A549 (cell line): ENCODE data around the gene TXNDC17. TPM values are rescaled to one million over a fixed set of nuclear protein-coding genes. Genes with fewer than 3 reads are reported as not detected.

ENCODE experiments used
- ATAC-seq, 2 experiments: fragments of 200-7000 bp in 1 of 2; fragments of >200 bp in 1 of 2; cut with Nextera tagmentation in 1 of 2; cut with Tn5 transposase in 1 of 2; 3 replicates each; pipeline versions ENCODE4 v1.8.0 to v1.9.1; 2018 to 2020; ENCODE audit warnings: mild to moderate bottlenecking in 1 of 2, moderate library complexity in 1 of 2
- CTCF ChIA-PET: fragments of 300-600 bp; sonication (Branson Sonifier 250); formaldehyde crosslinking; extraction: SDS; loops from one replicate; lab custom pipeline; 2021; ENCODE audit warnings: antibody characterized with exemption, inconsistent platforms; lab: Yijun Ruan, JAX
- POLR2A ChIA-PET: fragments of 350-600 bp; formaldehyde crosslinking; extraction: SDS; loops from one replicate; lab custom pipeline; 2021; ENCODE audit warnings: antibody characterized with exemption, inconsistent platforms; lab: Yijun Ruan, JAX
- DNase-seq, 2 experiments: peaks; one replicate each; pipeline versions ENCODE4 v3.0.0 to v3.0.0-alpha.2; 2011 to 2016; ENCODE audit warnings: low read depth in 1 of 2, low spot score in 1 of 2
- FAIRE-seq: peaks from 2 replicates; lab custom pipeline; 2011; peaks lifted over from hg19 to GRCh38; lab: Jason Lieb, UNC
- H3K27ac ChIP-seq, 2 experiments: fragments of >200 bp; sonication (Bioruptor Twin); formaldehyde crosslinking; 3 replicates each; pipeline ENCODE4 v1.5.1; 2016 to 2017
- H3K4me1 ChIP-seq: fragments of >200 bp; sonication (Bioruptor Twin); formaldehyde crosslinking; 3 replicates; pipeline ENCODE4 v1.6.1; 2016
- H3K4me2 ChIP-seq: fragments of >200 bp; sonication (Bioruptor Twin); formaldehyde crosslinking; 3 replicates; pipeline ENCODE4 v1.6.1; 2016
- H3K4me3 ChIP-seq: fragments of >200 bp; sonication (Bioruptor Twin); formaldehyde crosslinking; 3 replicates; pipeline ENCODE4 v1.5.1; 2016
- H3K9me3 ChIP-seq: fragments of >200 bp; sonication (Bioruptor Twin); formaldehyde crosslinking; 3 replicates; pipeline ENCODE4 v1.6.1; 2016
- BHLHE40 ChIP-seq: IDR thresholded peaks from 2 replicates; pipeline ENCODE4 v1.6.1; 2012; ENCODE audit warnings: low read depth, low read length, inconsistent platforms
- CBX2 ChIP-seq: fragments of 200-600 bp; sonication (generic); IDR thresholded peaks from 2 replicates; pipeline ENCODE4 v1.6.1; 2016; ENCODE audit warnings: low read depth, mild to moderate bottlenecking, borderline replicate concordance
- CHD4 ChIP-seq: fragments of 200-600 bp; sonication (generic); IDR thresholded peaks from 2 replicates; pipeline ENCODE4 v1.6.1; 2016; ENCODE audit warnings: antibody characterized with exemption, mild to moderate bottlenecking, borderline replicate concordance
- CTCF ChIP-seq: fragments of >200 bp; sonication (Bioruptor Twin); formaldehyde crosslinking; IDR thresholded peaks from 3 replicates; pipeline ENCODE4 v1.5.1; 2016
- EHMT2 ChIP-seq: fragments of 200-600 bp; sonication (generic); IDR thresholded peaks from 2 replicates; pipeline ENCODE4 v1.6.1; 2016; ENCODE audit warnings: antibody characterized with exemption, low read depth, mild to moderate bottlenecking, moderate library complexity
- ELK1 ChIP-seq: fragments of 150-350 bp; IDR thresholded peaks from 2 replicates; pipeline ENCODE4 v1.6.1; 2014; ENCODE audit warnings: low read depth, mild to moderate bottlenecking, low read length
- ESRRA ChIP-seq: fragments of 150-350 bp; IDR thresholded peaks from 2 replicates; pipeline ENCODE4 v1.6.1; 2014; ENCODE audit warnings: mild to moderate bottlenecking, low read length, borderline replicate concordance
- GATA3 ChIP-seq: IDR thresholded peaks from 2 replicates; pipeline ENCODE4 v1.6.1; 2012; ENCODE audit warnings: borderline replicate concordance
- HDAC2 ChIP-seq: fragments of 200-600 bp; sonication (generic); IDR thresholded peaks from 2 replicates; pipeline ENCODE4 v1.6.1; 2016
- HEYL ChIP-seq: fragments of 250-450 bp; sonication (Bioruptor Pico); IDR thresholded peaks from 2 replicates; pipeline ENCODE4 v1.8.0; 2021; ENCODE audit warnings: mild to moderate bottlenecking, moderate library complexity
- HOXB5 ChIP-seq: fragments of 250-450 bp; sonication (Bioruptor Pico); IDR thresholded peaks from 2 replicates; pipeline ENCODE4 v1.5.0; 2020; ENCODE audit warnings: mild to moderate bottlenecking, moderate library complexity
- KDM5A ChIP-seq: fragments of 200-600 bp; sonication (generic); IDR thresholded peaks from 2 replicates; pipeline ENCODE4 v1.6.1; 2016; ENCODE audit warnings: antibody characterized with exemption, mild to moderate bottlenecking
- MAZ ChIP-seq: fragments of 150-350 bp; IDR thresholded peaks from 2 replicates; pipeline ENCODE4 v1.6.1; 2014; ENCODE audit warnings: antibody characterized with exemption, low read depth, low read length, borderline replicate concordance
- MYC ChIP-seq: IDR thresholded peaks from 2 replicates; pipeline ENCODE4 v1.6.1; 2012; ENCODE audit warnings: mild to moderate bottlenecking, inconsistent platforms, low read length, improper control_type of control experiment, borderline replicate concordance
- NPAS2 ChIP-seq: fragments of 250-450 bp; sonication (Bioruptor Pico); IDR thresholded peaks from 2 replicates; pipeline ENCODE4 v1.8.0; 2022; ENCODE audit warnings: mild to moderate bottlenecking, moderate library complexity, borderline replicate concordance
- POLR2A ChIP-seq: IDR thresholded peaks from 2 replicates; pipeline ENCODE4 v1.6.1; 2012; ENCODE audit warnings: mild to moderate bottlenecking, low read length
- RAD21 ChIP-seq, 2 experiments: fragments of >200 bp in 1 of 2; sonication (Bioruptor Twin) in 1 of 2; formaldehyde crosslinking in 1 of 2; IDR thresholded peaks in 1 of 2; conservative IDR thresholded peaks in 1 of 2; 2 replicates in 1 of 2; 3 replicates in 1 of 2; pipeline ENCODE4 v1.6.1; 2012 to 2018; ENCODE audit warnings: inconsistent platforms in 1 of 2
- RFX5 ChIP-seq: fragments of 450-650 bp; IDR thresholded peaks from 2 replicates; pipeline ENCODE4 v1.7.1; 2014; ENCODE audit warnings: antibody characterized with exemption, mild to moderate bottlenecking, moderate library complexity
- SMC3 ChIP-seq: fragments of >200 bp; sonication (Bioruptor Twin); formaldehyde crosslinking; IDR thresholded peaks from 3 replicates; pipeline ENCODE4 v1.6.1; 2018; ENCODE audit warnings: inconsistent platforms
- TFCP2L1 ChIP-seq: fragments of 250-450 bp; sonication (Bioruptor Pico); IDR thresholded peaks from 2 replicates; pipeline ENCODE4 v1.5.0; 2021; ENCODE audit warnings: mild to moderate bottlenecking
- ZC3H11A ChIP-seq: fragments of 450-650 bp; IDR thresholded peaks from 2 replicates; pipeline ENCODE4 v1.6.1; 2014; ENCODE audit warnings: antibody characterized with exemption, mild to moderate bottlenecking
- ZNF302 ChIP-seq: fragments of 250-450 bp; sonication (Bioruptor Pico); IDR thresholded peaks from 2 replicates; pipeline ENCODE4 v1.9.0; 2021; ENCODE audit warnings: inconsistent platforms, mild to moderate bottlenecking, moderate library complexity
- WGBS: methylation state at CpG from one replicate; pipeline ENCODE4 v1.1.6; 2017; ENCODE audit errors: missing lambda C conversion rate; 5-methylcytosine and 5-hydroxymethylcytosine counted together
- polyA plus RNA-seq, 4 experiments: library from polyadenylated mRNA; depleted of rRNA in 3 of 4; stranded (reverse); fragments of >200 nt; fragmentation: RNase III in 1 of 4; extraction: RNeasy Plus Mini Kit Qiagen cat#74134 plus additional on column Dnase treatment in 1 of 4; gene quantifications; 2 replicates in 3 of 4; 3 replicates in 1 of 4; pipeline ENCODE4 v1.2.3, GENCODE V29; 2011 to 2017
- TF ChIP-seq, protein P1 (sequence below): fragments of >200 bp; sonication (Bioruptor Twin); formaldehyde crosslinking; IDR thresholded peaks from 2 replicates; pipeline ENCODE4 v1.6.1; 2016

Gene TXNDC17
- polyA plus RNA-seq, 2 of the 4 experiments (the other 2 are of a cell fraction) = 572 to 621 TPM

GRCh38 chr17:6668219-6668618 lies 27.4 kb downstream of the TXNDC17 start (continued):
- TF ChIP-seq TFCP2L1 (CRISPR knock-in tag) = no peak
- no peak for TF ChIP-seq MAZ
- TF ChIP-seq SMC3 = no peak
- no peak for TF ChIP-seq GATA3
- TF ChIP-seq CBX2 = no peak
- no peak for TF ChIP-seq KDM5A

DNA sequence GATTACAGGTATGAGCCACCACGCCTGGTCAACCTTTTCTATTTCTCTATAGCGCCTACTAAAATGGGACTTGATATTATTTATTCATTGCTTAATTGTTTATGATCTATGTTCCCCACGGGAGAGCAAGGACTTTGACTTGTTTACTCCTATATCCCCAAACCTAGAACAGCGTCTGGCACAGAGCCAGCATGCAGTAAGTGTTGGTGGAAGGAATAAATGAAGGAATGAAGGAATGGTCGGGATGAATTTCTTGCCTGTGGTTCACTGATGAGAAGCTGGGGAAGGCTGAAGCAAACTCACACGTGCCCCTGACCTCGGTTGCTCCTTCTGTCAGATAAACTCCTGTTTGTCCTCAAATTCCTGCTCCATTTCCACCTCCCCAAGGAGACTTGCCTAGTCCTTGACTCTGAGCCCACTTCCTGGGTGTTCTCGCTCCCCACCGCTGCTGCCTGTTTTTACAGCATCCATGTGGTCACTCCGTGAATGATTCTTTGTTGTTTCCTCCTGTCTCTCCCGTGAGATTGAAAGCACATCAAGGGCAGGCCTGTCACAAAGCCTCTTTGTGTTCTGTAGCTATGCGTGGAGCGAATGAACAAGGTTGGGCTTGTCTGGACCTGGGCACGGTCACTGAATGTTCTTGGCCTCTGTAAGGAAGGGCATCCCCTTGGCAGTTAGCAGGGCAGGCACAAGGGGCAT lies 28.0 kb downstream of the TXNDC17 start:
- Histone ChIP-seq H3K9me3 (no peaks in the 10 kb centered on the region), H3K27ac (no peak overlapping the region), H3K4me3 (no peak overlapping the region), H3K4me2 (no peak overlapping the region), H3K4me1 (peaks cover 4% of the 10 kb centered on the region; the same call in 1 of the 3 replicates)
- ChIA-PET CTCF (interaction anchor here (0.9 to 17.8 kb wide), 10 partner anchors 9 to 353 kb away, joined by 3 to 293 read pairs (median 7); partner anchors contain the start of genes RNASEK and SLC13A5), POLR2A (no interaction called here)
- ATAC-seq (no peak), FAIRE-seq (no peak), DNase-seq (no peak)
- WGBS = 70% methylated on average over 14 of the region's 14 CpGs
- TF ChIP-seq CBX2 (no peak), CHD4 (no peak), NPAS2 (CRISPR knock-in tag) (no peak), POLR2A (no peak), ZC3H11A (no peak), MYC (no peak), ELK1 (no peak), RAD21 (conservative IDR thresholded peaks at IDR 0.05 in 1 of 2, IDR thresholded peaks at IDR 0.05 in 1 of 2) (no peak), BHLHE40 (no peak), HOXB5 (CRISPR knock-in tag) (no peak), HDAC2 (no peak), EHMT2 (no peak), ZNF302 (CRISPR knock-in tag) (no peak), HEYL (CRISPR knock-in tag) (no peak), ESRRA (no peak), RFX5 (no peak), CTCF (no peak)
- TF ChIP-seq, protein P1, sequence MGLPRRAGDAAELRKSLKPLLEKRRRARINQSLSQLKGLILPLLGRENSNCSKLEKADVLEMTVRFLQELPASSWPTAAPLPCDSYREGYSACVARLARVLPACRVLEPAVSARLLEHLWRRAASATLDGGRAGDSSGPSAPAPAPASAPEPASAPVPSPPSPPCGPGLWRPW = no peak
